Measurements from ENCODE around the gene ERCC1. TPM values are rescaled to one million over a fixed set of nuclear protein-coding genes. Genes with fewer than 3 reads are reported as not detected.

Gene ERCC1
- total and polyA plus RNA-seq, 7 donors = 27.3 to 67.0 (median 41.8) TPM

DNA sequence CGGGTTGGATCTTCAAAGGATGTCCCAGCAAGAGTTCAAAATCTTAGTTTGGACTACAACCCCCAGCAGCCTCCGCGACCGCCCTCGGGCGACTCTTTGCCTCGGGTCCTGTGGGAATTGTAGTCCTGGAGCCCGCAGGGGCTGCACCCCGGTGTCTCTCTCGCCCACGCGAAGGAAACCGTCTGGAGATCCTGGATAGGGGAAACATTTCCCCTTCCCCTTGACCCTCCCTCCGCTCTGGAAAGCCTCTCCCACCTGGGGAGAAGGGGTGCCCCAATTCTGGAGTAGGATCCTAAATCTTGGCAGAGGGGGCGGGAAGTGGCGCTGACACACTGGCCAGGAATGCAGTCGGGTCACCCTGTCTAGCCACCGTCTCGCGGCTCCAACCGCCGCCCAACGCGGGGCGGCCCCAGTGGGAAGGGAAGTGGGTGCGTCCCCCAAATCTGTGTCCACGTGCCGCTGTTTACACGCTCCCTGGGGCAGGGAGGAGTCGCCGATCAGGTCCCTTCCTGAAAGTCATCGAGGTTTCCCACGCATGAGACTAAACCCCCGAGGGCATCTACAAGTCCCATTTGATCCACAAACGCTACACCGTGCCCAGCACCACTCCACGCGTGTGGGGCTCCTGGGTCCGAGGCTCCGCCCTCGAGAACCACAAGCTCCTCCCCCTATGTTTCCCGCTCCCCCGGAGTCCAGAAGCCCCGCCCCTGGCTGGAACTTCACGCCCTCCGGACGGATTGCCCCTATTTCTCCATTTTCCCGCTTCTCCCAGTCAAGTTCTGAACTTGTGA lies 18.1 kb downstream of the ERCC1 start:
- WGBS, 2 donors = 0% methylated on average over 48 of the region's 48 CpGs
- no peaks in the 10 kb centered on the region for H3K9me3 ChIP-seq
- H3K27ac ChIP-seq = peak overlapping the region; percentile 85 to 95 (median 90)
- peak; percentile 94 for DNase-seq
- H3K4me3 ChIP-seq = peak overlapping the region; percentile 48 to 67 (median 63)
- intact Hi-C loops (cut with DNase I) = loop anchor here (2.0 kb wide), 1 partner anchor 17 kb away; the partner anchor contains the start of gene ERCC1
- TF ChIP-seq, protein P1, sequence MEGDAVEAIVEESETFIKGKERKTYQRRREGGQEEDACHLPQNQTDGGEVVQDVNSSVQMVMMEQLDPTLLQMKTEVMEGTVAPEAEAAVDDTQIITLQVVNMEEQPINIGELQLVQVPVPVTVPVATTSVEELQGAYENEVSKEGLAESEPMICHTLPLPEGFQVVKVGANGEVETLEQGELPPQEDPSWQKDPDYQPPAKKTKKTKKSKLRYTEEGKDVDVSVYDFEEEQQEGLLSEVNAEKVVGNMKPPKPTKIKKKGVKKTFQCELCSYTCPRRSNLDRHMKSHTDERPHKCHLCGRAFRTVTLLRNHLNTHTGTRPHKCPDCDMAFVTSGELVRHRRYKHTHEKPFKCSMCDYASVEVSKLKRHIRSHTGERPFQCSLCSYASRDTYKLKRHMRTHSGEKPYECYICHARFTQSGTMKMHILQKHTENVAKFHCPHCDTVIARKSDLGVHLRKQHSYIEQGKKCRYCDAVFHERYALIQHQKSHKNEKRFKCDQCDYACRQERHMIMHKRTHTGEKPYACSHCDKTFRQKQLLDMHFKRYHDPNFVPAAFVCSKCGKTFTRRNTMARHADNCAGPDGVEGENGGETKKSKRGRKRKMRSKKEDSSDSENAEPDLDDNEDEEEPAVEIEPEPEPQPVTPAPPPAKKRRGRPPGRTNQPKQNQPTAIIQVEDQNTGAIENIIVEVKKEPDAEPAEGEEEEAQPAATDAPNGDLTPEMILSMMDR (IDR thresholded peaks at IDR 0.05) = no peak
- TF ChIP-seq POLR2A (IDR thresholded peaks at IDR 0.05) = peak in 1 of 2 donors; percentile 12
- peak in 3 of 4 donors; percentile 29 to 33 (median 33) for TF ChIP-seq POLR2AphosphoS5 (IDR thresholded peaks at IDR 0.05)
- TF ChIP-seq EP300 (IDR thresholded peaks at IDR 0.05) = no peak
- peaks cover 0 to 4% (median 0%) of the 10 kb centered on the region in 4 donors for H3K36me3 ChIP-seq
- peaks cover 2 to 38% (median 27%) of the 10 kb centered on the region in 4 donors for H3K4me1 ChIP-seq
- H3K27me3 ChIP-seq = peaks cover 6 to 18% (median 9%) of the 10 kb centered on the region in 3 donors

DNA sequence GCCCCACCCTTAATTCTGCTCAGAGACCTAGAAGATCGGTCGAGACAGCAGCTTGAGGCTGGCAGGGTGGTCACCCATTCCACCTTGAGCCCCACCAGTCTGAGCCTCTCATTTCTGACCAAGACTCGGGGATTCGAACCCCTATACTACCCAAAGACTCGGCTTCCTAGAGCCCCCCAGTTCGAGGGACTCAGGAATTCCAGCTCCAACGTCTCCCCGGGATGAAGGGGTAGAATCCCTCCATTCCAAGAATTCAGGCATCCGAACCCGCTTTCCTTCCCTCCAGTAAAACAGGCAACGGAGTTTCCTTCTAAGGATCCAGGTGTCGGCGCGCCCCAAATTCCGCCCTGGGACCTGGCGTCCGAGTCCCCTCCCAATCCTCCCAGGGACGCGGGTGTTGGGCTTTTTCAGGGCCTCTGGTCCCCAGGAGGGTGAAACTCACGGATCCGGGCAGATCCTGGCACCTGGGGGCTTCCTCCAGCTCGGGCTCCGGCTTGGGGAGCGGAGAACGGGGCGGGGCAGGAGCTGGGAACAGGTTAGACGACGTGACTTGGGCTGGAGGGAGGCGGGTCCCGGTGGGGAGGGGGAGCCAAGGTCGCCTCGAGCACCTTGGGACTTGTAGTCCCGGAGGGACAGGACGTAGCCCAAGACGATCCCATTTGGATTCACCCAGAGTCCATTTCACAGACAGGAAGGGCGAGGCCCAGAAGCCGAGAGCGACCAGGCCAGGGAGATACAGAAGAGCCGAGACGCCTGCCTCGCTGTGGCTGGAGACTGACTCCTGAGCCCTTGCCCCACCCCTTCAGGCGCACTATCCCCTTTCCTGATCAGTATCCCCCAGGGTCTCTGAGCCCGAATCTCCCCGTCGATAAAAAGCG lies 18.9 kb downstream of the ERCC1 start, which contains the start of gene PPP1R13L:
Gene PPP1R13L, minus strand, starts transcription at position 513 of the 878 bp plus-strand sequence. CDS start 6,751 bp downstream, outside the sequence.
- peak within 1 kb of the TSS; percentile 48 to 67 (median 63) for H3K4me3 ChIP-seq
- 2 to 6% methylated on average over 46 of the region's 46 CpGs for WGBS, 2 donors
- peak within 1 kb of the TSS; percentile 85 to 95 (median 90) for H3K27ac ChIP-seq
- H3K9me3 ChIP-seq = no peaks in the 10 kb centered on the region
- no peak for TF ChIP-seq EP300 (IDR thresholded peaks at IDR 0.05)
- TF ChIP-seq, protein P1 (IDR thresholded peaks at IDR 0.05) = no peak
- peak in 1 of 4 donors; percentile 8 for TF ChIP-seq POLR2AphosphoS5 (IDR thresholded peaks at IDR 0.05)
- no peak for TF ChIP-seq POLR2A (IDR thresholded peaks at IDR 0.05)
- intact Hi-C loops (cut with DNase I) = no loop called here
- peaks cover 2 to 38% (median 27%) of the 10 kb centered on the region in 4 donors for H3K4me1 ChIP-seq
- H3K27me3 ChIP-seq = peaks cover 6 to 18% (median 9%) of the 10 kb centered on the region in 3 donors
- peak; percentile 92 for DNase-seq
- peaks cover 0 to 4% (median 0%) of the 10 kb centered on the region in 4 donors for H3K36me3 ChIP-seq

DNA sequence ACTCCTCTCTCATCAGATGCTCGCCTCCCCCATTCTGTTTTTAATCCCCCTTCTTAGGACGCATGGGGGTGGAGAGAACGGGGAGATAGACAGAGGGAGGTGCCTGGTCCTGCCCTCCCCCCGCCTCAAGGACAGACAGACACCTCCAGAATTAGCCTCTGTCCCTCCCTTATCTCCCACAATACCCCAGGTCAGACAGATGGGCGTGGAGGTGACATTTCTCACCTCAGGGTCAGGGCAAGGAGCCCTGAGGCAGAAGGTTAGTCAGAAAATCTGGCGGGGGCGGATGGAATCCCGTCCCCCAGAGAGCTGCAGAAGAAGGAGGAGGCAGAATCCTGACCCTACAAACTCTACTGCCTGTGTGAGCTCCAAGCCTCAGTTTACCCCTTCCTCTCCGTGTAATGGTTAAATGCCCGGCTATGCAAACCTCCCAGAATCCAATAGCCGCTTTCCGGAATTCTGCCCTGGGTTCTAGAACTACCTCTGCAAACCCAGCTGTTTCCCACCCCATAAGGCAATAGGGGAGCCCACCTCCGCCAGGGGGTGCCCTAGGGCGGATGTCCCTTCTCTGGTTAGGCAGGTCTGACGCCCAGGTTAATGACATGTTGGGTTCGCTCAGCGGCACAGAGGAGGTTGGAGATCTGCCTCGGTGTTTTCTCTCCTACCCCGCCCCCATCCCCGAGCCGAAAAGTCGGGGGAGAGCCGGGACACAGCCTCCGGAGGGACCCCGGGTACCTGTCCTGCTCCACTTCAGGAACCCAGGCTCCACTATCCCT lies 19.7 kb downstream of the ERCC1 start:
- peak overlapping the region in 3 of 4 donors; percentile 85 to 95 (median 92) for H3K27ac ChIP-seq
- H3K27me3 ChIP-seq = peaks cover 6 to 18% (median 9%) of the 10 kb centered on the region in 3 donors
- H3K4me1 ChIP-seq = peaks cover 2 to 39% (median 27%) of the 10 kb centered on the region in 4 donors
- WGBS, 2 donors = 22 to 25% methylated on average over 25 of the region's 25 CpGs
- H3K4me3 ChIP-seq = peak overlapping the region in 3 of 4 donors; percentile 63 to 67 (median 63)
- H3K9me3 ChIP-seq = no peaks in the 10 kb centered on the region
- peak; percentile 73 for DNase-seq
- TF ChIP-seq, protein P1 (IDR thresholded peaks at IDR 0.05) = peak in 1 of 4 experiments; percentile 22
- TF ChIP-seq POLR2AphosphoS5 (IDR thresholded peaks at IDR 0.05) = no peak
- H3K36me3 ChIP-seq = peaks cover 0 to 4% (median 0%) of the 10 kb centered on the region in 4 donors
- intact Hi-C loops (cut with DNase I) = no loop called here

DNA sequence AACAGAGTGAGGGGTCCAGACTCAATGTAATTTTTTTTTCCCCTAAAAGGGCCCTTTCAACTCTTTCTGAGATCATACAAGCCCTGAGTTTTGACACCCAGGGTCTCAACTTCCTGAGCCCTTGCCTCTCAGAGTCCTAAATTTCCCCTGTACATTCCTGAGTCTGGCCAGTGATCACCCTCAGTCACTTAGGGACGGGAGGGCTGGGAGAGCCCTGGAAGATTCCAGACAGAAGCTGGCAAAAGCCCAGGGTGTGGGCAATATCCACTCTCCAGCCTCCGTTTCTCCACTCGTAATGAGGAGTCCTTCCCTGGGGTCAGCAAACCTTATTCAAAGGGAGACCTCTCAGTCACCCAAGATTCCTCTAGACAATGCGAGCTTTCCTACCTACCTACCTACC lies 20.4 kb downstream of the ERCC1 start:
- Histone ChIP-seq H3K36me3 (peaks cover 0 to 3% (median 0%) of the 10 kb centered on the region in 4 donors), H3K9me3 (no peaks in the 10 kb centered on the region), H3K27me3 (peaks cover 6 to 18% (median 9%) of the 10 kb centered on the region in 3 donors), H3K27ac (peak overlapping the region in 1 of 4 donors; percentile 29), H3K4me1 (peaks cover 2 to 46% (median 33%) of the 10 kb centered on the region in 4 donors), H3K4me3 (no peak overlapping the region)
- intact Hi-C loops (cut with DNase I) = no loop called here
- WGBS, 2 donors = 79 to 84% methylated on average over 4 of the region's 4 CpGs
- TF ChIP-seq EP300 (IDR thresholded peaks at IDR 0.05) = no peak
- TF ChIP-seq, protein P1 (IDR thresholded peaks at IDR 0.05) = no peak
- TF ChIP-seq POLR2A (IDR thresholded peaks at IDR 0.05) = no peak
- no peak for TF ChIP-seq POLR2AphosphoS5 (IDR thresholded peaks at IDR 0.05)
- no peak for DNase-seq
